H9 (cell line): ENCODE results near the gene F2RL3. TPM values are rescaled to one million over a fixed set of nuclear protein-coding genes. Genes with fewer than 3 reads are reported as not detected.

Source experiments
- DNase-seq: peaks from one replicate; pipeline ENCODE4 v3.0.0-alpha.2; 2017
- H2AFZ ChIP-seq: one replicate; pipeline ENCODE4 v1.6.1; 2013; ENCODE audit warnings: mild to moderate bottlenecking, low read length, control low read depth, moderate library complexity
- H2AK5ac ChIP-seq: 2 replicates; pipeline ENCODE4 v1.6.1; 2013; ENCODE audit warnings: low read length, control low read depth, mixed read lengths; ENCODE audit not compliant: insufficient read length
- H2BK120ac ChIP-seq: one replicate; pipeline ENCODE4 v1.6.1; 2013; ENCODE audit warnings: low read depth, mild to moderate bottlenecking, low read length, control low read depth, inconsistent platforms; ENCODE audit not compliant: poor library complexity, severe bottlenecking
- H2BK12ac ChIP-seq: 2 replicates; pipeline ENCODE4 v1.6.1; 2013; ENCODE audit warnings: low read length, control low read depth, mixed read lengths, low read depth; ENCODE audit not compliant: insufficient read length
- H2BK15ac ChIP-seq: 2 replicates; pipeline ENCODE4 v1.6.1; 2013; ENCODE audit warnings: low read depth, low read length, control low read depth
- H2BK20ac ChIP-seq: one replicate; pipeline ENCODE4 v1.6.1; 2013; ENCODE audit warnings: low read depth, mild to moderate bottlenecking, low read length, control low read depth, inconsistent platforms; ENCODE audit not compliant: poor library complexity, severe bottlenecking
- H2BK5ac ChIP-seq: 2 replicates; pipeline ENCODE4 v1.6.1; 2013; ENCODE audit warnings: low read length, control low read depth, mixed read lengths; ENCODE audit not compliant: insufficient read length
- H3K14ac ChIP-seq: 2 replicates; pipeline ENCODE4 v1.6.1; 2013; ENCODE audit warnings: low read length, control low read depth; ENCODE audit not compliant: insufficient read depth
- H3K18ac ChIP-seq: 2 replicates; pipeline ENCODE4 v1.6.1; 2013; ENCODE audit warnings: low read depth, mild to moderate bottlenecking, mixed read lengths, low read length, control low read depth; ENCODE audit not compliant: insufficient read length
- H3K23ac ChIP-seq: 2 replicates; pipeline ENCODE4 v1.6.1; 2013; ENCODE audit warnings: low read length, control low read depth, mixed read lengths, low read depth; ENCODE audit not compliant: insufficient read length
- H3K23me2 ChIP-seq: 2 replicates; pipeline ENCODE4 v1.6.1; 2013; ENCODE audit warnings: low read depth, mild to moderate bottlenecking, mixed read lengths, low read length, control low read depth; ENCODE audit not compliant: insufficient read length, poor library complexity, severe bottlenecking
- H3K27ac ChIP-seq: 2 replicates; pipeline ENCODE4 v1.5.1; 2013; ENCODE audit warnings: low read length, control low read depth, mixed read lengths, low read depth; ENCODE audit not compliant: insufficient read length
- H3K27me3 ChIP-seq: 2 replicates; pipeline ENCODE4 v1.6.1; 2013; ENCODE audit warnings: low read length, control low read depth, inconsistent platforms; ENCODE audit not compliant: insufficient read depth
- H3K4ac ChIP-seq: 2 replicates; pipeline ENCODE4 v1.6.1; 2013; ENCODE audit warnings: low read depth, mild to moderate bottlenecking, control low read depth, inconsistent platforms, low read length, moderate library complexity
- H3K4me1 ChIP-seq: 2 replicates; pipeline ENCODE4 v1.6.1; 2013; ENCODE audit warnings: low read length, control low read depth, inconsistent platforms; ENCODE audit not compliant: insufficient read depth
- H3K4me2 ChIP-seq: 2 replicates; pipeline ENCODE4 v1.6.1; 2013; ENCODE audit warnings: low read length, control low read depth, mixed read lengths; ENCODE audit not compliant: insufficient read length, insufficient read depth
- H3K56ac ChIP-seq: 2 replicates; pipeline ENCODE4 v1.6.1; 2013; ENCODE audit warnings: low read depth, mild to moderate bottlenecking, mixed read lengths, low read length, control low read depth; ENCODE audit not compliant: insufficient read length
- H3K79me1 ChIP-seq: 2 replicates; pipeline ENCODE4 v1.6.1; 2013; ENCODE audit warnings: low read depth, mild to moderate bottlenecking, moderate library complexity, low read length, control low read depth, inconsistent platforms; ENCODE audit not compliant: insufficient read depth, poor library complexity, severe bottlenecking
- H3K79me2 ChIP-seq: 2 replicates; pipeline ENCODE4 v1.6.1; 2013; ENCODE audit warnings: low read length, control low read depth, inconsistent platforms; ENCODE audit not compliant: insufficient read depth
- H3K9ac ChIP-seq: 2 replicates; pipeline ENCODE4 v1.6.1; 2013; ENCODE audit warnings: low read length, control low read depth, mixed read lengths; ENCODE audit not compliant: insufficient read length; ENCODE audit errors: extremely low read depth
- H3K9me3 ChIP-seq: one replicate; pipeline ENCODE4 v1.6.1; 2013; ENCODE audit warnings: low read depth, low read length, inconsistent platforms; ENCODE audit not compliant: control insufficient read depth
- H3T11ph ChIP-seq: one replicate; pipeline ENCODE4 v1.6.1; 2013; ENCODE audit warnings: mild to moderate bottlenecking, low read length, control low read depth, inconsistent platforms
- H4K20me1 ChIP-seq: one replicate; pipeline ENCODE4 v1.6.1; 2013; ENCODE audit not compliant: control insufficient read depth, insufficient read length, insufficient read depth
- H4K5ac ChIP-seq: 2 replicates; pipeline ENCODE4 v1.6.1; 2013; ENCODE audit warnings: low read depth, mild to moderate bottlenecking, mixed read lengths, low read length, control low read depth; ENCODE audit not compliant: insufficient read length
- H4K8ac ChIP-seq: replicated peaks from 2 replicates; pipeline ENCODE4 v1.6.1; 2013; ENCODE audit warnings: low read length, control low read depth, mixed read lengths, low read depth; ENCODE audit not compliant: insufficient read length
- H4K91ac ChIP-seq: 2 replicates; pipeline ENCODE4 v1.6.1; 2013; ENCODE audit warnings: low read depth, mild to moderate bottlenecking, moderate library complexity, mixed read lengths, low read length, control low read depth; ENCODE audit not compliant: insufficient read length
- H3K27ac Mint-ChIP-seq, 3 experiments: 2 replicates in 2 of 3; 3 replicates in 1 of 3; pipeline ENCODE4 v1.8.0; 2020 to 2021; ENCODE audit warnings: mixed read lengths in 3 of 3, mild to moderate bottlenecking in 1 of 3, moderate library complexity in 1 of 3
- H3K27me3 Mint-ChIP-seq: 2 replicates; pipeline ENCODE4 v1.8.0; 2021; ENCODE audit warnings: low read depth, mild to moderate bottlenecking, moderate library complexity, mixed read lengths
- H3K36me3 Mint-ChIP-seq, 3 experiments: 2 replicates in 2 of 3; 3 replicates in 1 of 3; pipeline ENCODE4 v1.8.0; 2020 to 2021; ENCODE audit warnings: low read depth in 3 of 3, mixed read lengths in 3 of 3; ENCODE audit not compliant: insufficient read depth in 1 of 3
- H3K4me1 Mint-ChIP-seq, 2 experiments: 2 replicates each; pipeline ENCODE4 v1.8.0; 2020; ENCODE audit warnings: mixed read lengths in 2 of 2
- H3K4me3 Mint-ChIP-seq, 2 experiments: 2 replicates in 1 of 2; 3 replicates in 1 of 2; pipeline ENCODE4 v1.8.0; 2020 to 2021; ENCODE audit warnings: mild to moderate bottlenecking in 2 of 2, mixed read lengths in 2 of 2, moderate library complexity in 1 of 2
- H3K9me3 Mint-ChIP-seq, 2 experiments: 2 replicates in 1 of 2; 3 replicates in 1 of 2; pipeline ENCODE4 v1.8.0; 2020; ENCODE audit warnings: mild to moderate bottlenecking in 2 of 2, mixed read lengths in 2 of 2, moderate library complexity in 1 of 2
- WGBS: extraction: QIAGEN DNeasy Blood & Tissue Kit; methylation state at CpG from one replicate; pipeline ENCODE4 v1.1.7; 2013; ENCODE audit warnings: missing lambda C conversion rate, low lambda C conversion rate, mixed read lengths; ENCODE audit not compliant: insufficient read length; ENCODE audit errors: extremely low coverage; 5-methylcytosine and 5-hydroxymethylcytosine counted together
- total RNA-seq: library from RNA; stranded (reverse); gene quantifications from 2 replicates; pipeline ENCODE4 v1.2.1, GENCODE V29; 2021
- TF ChIP-seq, protein P1 (sequence below): fragments of 200-600 bp; sonication (generic); conservative IDR thresholded peaks from 3 replicates; pipeline ENCODE4 v1.8.0; 2021; ENCODE audit warnings: antibody characterized with exemption, mild to moderate bottlenecking

F2RL3 gene
- total RNA-seq, 1 experiment from 2014 or later = not detected

- Histone ChIP-seq H4K5ac (no peak overlapping the region), H2AFZ (no peak overlapping the region), H3K9ac (no peak overlapping the region), H2BK12ac (no peak overlapping the region), H2BK5ac (no peak overlapping the region), H3K56ac (no peak overlapping the region), H3K4ac (no peak overlapping the region), H3K23ac (no peak overlapping the region), H4K8ac (no peak overlapping the region), H3K4me1 (no peaks in the 10 kb centered on the region), H2AK5ac (no peak overlapping the region), H4K20me1 (no peaks in the 10 kb centered on the region), H3K14ac (no peak overlapping the region), H2BK120ac (no peak overlapping the region), H3T11ph (no peak overlapping the region), H3K27ac (no peak overlapping the region), H3K79me1 (no peaks in the 10 kb centered on the region), H3K4me2 (no peak overlapping the region), H3K9me3 (peaks cover 10% of the 10 kb centered on the region), H4K91ac (no peak overlapping the region), H2BK15ac (no peak overlapping the region), H3K23me2 (no peaks in the 10 kb centered on the region), H3K18ac (no peak overlapping the region), H3K79me2 (no peaks in the 10 kb centered on the region), H3K27me3 (no peaks in the 10 kb centered on the region), H2BK20ac (no peak overlapping the region)
- H3K4me3 Mint-ChIP-seq = no peak overlapping the region
- no peaks in the 10 kb centered on the region for H3K4me1 Mint-ChIP-seq
- DNase-seq = no peak
- no peak overlapping the region for H3K27ac Mint-ChIP-seq
- peaks cover 5% of the 10 kb centered on the region for H3K27me3 Mint-ChIP-seq
- no CpG with 5 or more reads among the region's 5 CpGs for WGBS
- H3K9me3 Mint-ChIP-seq = peaks cover 25 to 29% of the 10 kb centered on the region in 2 experiments
- TF ChIP-seq, protein P1, sequence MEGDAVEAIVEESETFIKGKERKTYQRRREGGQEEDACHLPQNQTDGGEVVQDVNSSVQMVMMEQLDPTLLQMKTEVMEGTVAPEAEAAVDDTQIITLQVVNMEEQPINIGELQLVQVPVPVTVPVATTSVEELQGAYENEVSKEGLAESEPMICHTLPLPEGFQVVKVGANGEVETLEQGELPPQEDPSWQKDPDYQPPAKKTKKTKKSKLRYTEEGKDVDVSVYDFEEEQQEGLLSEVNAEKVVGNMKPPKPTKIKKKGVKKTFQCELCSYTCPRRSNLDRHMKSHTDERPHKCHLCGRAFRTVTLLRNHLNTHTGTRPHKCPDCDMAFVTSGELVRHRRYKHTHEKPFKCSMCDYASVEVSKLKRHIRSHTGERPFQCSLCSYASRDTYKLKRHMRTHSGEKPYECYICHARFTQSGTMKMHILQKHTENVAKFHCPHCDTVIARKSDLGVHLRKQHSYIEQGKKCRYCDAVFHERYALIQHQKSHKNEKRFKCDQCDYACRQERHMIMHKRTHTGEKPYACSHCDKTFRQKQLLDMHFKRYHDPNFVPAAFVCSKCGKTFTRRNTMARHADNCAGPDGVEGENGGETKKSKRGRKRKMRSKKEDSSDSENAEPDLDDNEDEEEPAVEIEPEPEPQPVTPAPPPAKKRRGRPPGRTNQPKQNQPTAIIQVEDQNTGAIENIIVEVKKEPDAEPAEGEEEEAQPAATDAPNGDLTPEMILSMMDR = no peak
- H3K36me3 Mint-ChIP-seq = peaks cover 19 to 25% (median 20%) of the 10 kb centered on the region in 3 experiments
Measured at GRCh38 chr19:16885166-16885565, 3.6 kb upstream of the F2RL3 start.
